HCT116 (cell line): Measurements from ENCODE around the gene PGAM5. TPM values are rescaled to one million over a fixed set of nuclear protein-coding genes. Genes with fewer than 3 reads are reported as not detected.
A peak's percentile ranks its signal among the peaks of the same experiment; 100 is the strongest.

ENCODE experiments used
- ATAC-seq: fragments of 200-7000 bp; cut with Tn5 transposase; 2 replicates; pipeline ENCODE4 v1.9.1; 2020; ENCODE audit warnings: mild to moderate bottlenecking, moderate library complexity
- BruUV-seq: library from RNA; stranded (reverse); fragments of 400-500 nt; replicated peaks from 2 replicates; lab custom pipeline; 2021; lab: Mats Ljungman, UMichigan
- CTCF ChIA-PET: fragments of 300-600 bp; sonication (Branson Sonifier 250); formaldehyde crosslinking; loops from one replicate; lab custom pipeline; 2021; ENCODE audit warnings: antibody characterized with exemption; lab: Charles Lee
- POLR2A ChIA-PET: fragments of 300-600, 350-600 bp; sonication (Branson Sonifier 250); formaldehyde crosslinking; loops from one replicate; lab custom pipeline; 2021; ENCODE audit warnings: antibody characterized with exemption; lab: Charles Lee
- RAD21 ChIA-PET, 2 experiments: fragments of 300-600 bp; sonication (Branson Sonifier 250); formaldehyde crosslinking; loops; one replicate each; lab custom pipeline; 2023; ENCODE audit warnings: low total read pairs in 2 of 2; ENCODE audit not compliant: uncharacterized antibody in 2 of 2, unreplicated experiment in 2 of 2, low non-redundant PET in 1 of 2; lab: Charles Lee
- DNase-seq: peaks from one replicate; pipeline ENCODE4 v3.0.0-alpha.2; 2010; ENCODE audit warnings: low read depth, low spot score
- H2AFZ ChIP-seq: fragments of 200-600 bp; shearing (Covaris generic), sonication (generic); 2 replicates; pipeline ENCODE4 v1.6.1; 2017; ENCODE audit warnings: low read depth, mixed run types, mixed read lengths, antibody characterized with exemption, low read length; ENCODE audit not compliant: poor library complexity, severe bottlenecking
- H3K27ac ChIP-seq: 2 replicates; pipeline ENCODE4 v1.5.1; 2012; ENCODE audit warnings: low read depth, low read length
- H3K27me3 ChIP-seq: fragments of 200-600 bp; sonication (generic); 2 replicates; pipeline ENCODE4 v1.6.1; 2016; ENCODE audit warnings: mixed run types, low read length, mixed read lengths; ENCODE audit not compliant: insufficient read depth
- H3K36me3 ChIP-seq, 2 experiments: fragments of 200-500 bp in 1 of 2; fragments of 200-600 bp in 1 of 2; sonication (Bioruptor generic) in 1 of 2; sonication (generic) in 1 of 2; 2 replicates each; pipeline versions ENCODE4 v1.5.1 to v1.6.1; 2014 to 2016; ENCODE audit warnings: low read length in 2 of 2, inconsistent platforms in 1 of 2, mixed read lengths in 1 of 2, mixed run types in 1 of 2; ENCODE audit not compliant: insufficient read depth in 2 of 2, control insufficient read depth in 1 of 2
- H3K4me1 ChIP-seq, 2 experiments: fragments of 200-600 bp in 1 of 2; sonication (generic) in 1 of 2; 2 replicates each; pipeline versions ENCODE4 v1.5.1 to v1.6.1; 2012 to 2017; ENCODE audit warnings: low read length in 2 of 2, inconsistent platforms in 1 of 2, mild to moderate bottlenecking in 1 of 2, mixed read lengths in 1 of 2, mixed run types in 1 of 2, moderate library complexity in 1 of 2; ENCODE audit not compliant: insufficient read depth in 2 of 2, control insufficient read depth in 1 of 2
- H3K4me2 ChIP-seq: fragments of 200-600 bp; sonication (generic); 2 replicates; pipeline ENCODE4 v1.6.1; 2017; ENCODE audit warnings: mixed run types, low read length, mixed read lengths
- H3K4me3 ChIP-seq, 2 experiments: fragments of 200-600 bp in 1 of 2; sonication (generic) in 1 of 2; replicated peaks in 1 of 2; 2 replicates each; pipeline ENCODE4 v1.5.1; 2011 to 2016; ENCODE audit warnings: low read length in 2 of 2, control low read depth in 1 of 2, low read depth in 1 of 2, mild to moderate bottlenecking in 1 of 2, mixed read lengths in 1 of 2, mixed run types in 1 of 2
- H3K79me2 ChIP-seq: fragments of 200-600 bp; sonication (generic); 2 replicates; pipeline ENCODE4 v1.6.1; 2017; ENCODE audit warnings: mild to moderate bottlenecking, mixed run types, low read length, moderate library complexity, mixed read lengths; ENCODE audit not compliant: insufficient read depth
- H3K9ac ChIP-seq: fragments of 200-600 bp; sonication (generic); 2 replicates; pipeline ENCODE4 v1.6.1; 2016; ENCODE audit warnings: low read length, mixed read lengths
- H3K9me2 ChIP-seq: fragments of 200-600 bp; sonication (generic), shearing (Covaris generic); 2 replicates; pipeline ENCODE4 v1.6.1; 2017; ENCODE audit warnings: mixed run types, mild to moderate bottlenecking, moderate library complexity; ENCODE audit not compliant: insufficient read depth
- H3K9me3 ChIP-seq, 2 experiments: fragments of 200-500 bp in 1 of 2; fragments of 200-600 bp in 1 of 2; sonication (Bioruptor generic) in 1 of 2; sonication (generic) in 1 of 2; 2 replicates each; pipeline ENCODE4 v1.6.1; 2014 to 2017; ENCODE audit warnings: low read length in 2 of 2, mixed read lengths in 2 of 2, inconsistent platforms in 1 of 2, low read depth in 1 of 2, mild to moderate bottlenecking in 1 of 2, mixed run types in 1 of 2, moderate library complexity in 1 of 2; ENCODE audit not compliant: control insufficient read depth in 1 of 2, insufficient read depth in 1 of 2
- H4K20me1 ChIP-seq: fragments of 200-600 bp; sonication (generic), shearing (Covaris generic); 2 replicates; pipeline ENCODE4 v1.6.1; 2017; ENCODE audit warnings: mixed run types, mild to moderate bottlenecking, moderate library complexity; ENCODE audit not compliant: insufficient read depth
- CBX3 ChIP-seq: IDR thresholded peaks from 2 replicates; pipeline ENCODE4 v1.6.1; 2012; ENCODE audit warnings: low read depth
- CEBPB ChIP-seq: IDR thresholded peaks from 2 replicates; pipeline ENCODE4 v1.6.1; 2012; ENCODE audit warnings: low read depth
- CTCF ChIP-seq, 3 experiments: fragments of 200-600 bp in 1 of 3; sonication (generic) in 1 of 3; IDR thresholded peaks in 2 of 3; conservative IDR thresholded peaks in 1 of 3; 2 replicates each; pipeline ENCODE4 v1.5.1; 2012 to 2017; ENCODE audit warnings: low read depth in 2 of 3, low read length in 2 of 3, antibody characterized with exemption in 1 of 3, borderline replicate concordance in 1 of 3, control low read depth in 1 of 3, mild to moderate bottlenecking in 1 of 3, mixed read lengths in 1 of 3, mixed run types in 1 of 3, moderate library complexity in 1 of 3; ENCODE audit not compliant: insufficient read depth in 1 of 3
- EGR1 ChIP-seq: IDR thresholded peaks from 2 replicates; pipeline ENCODE4 v1.6.1; 2012; ENCODE audit warnings: low read depth
- EZH2 ChIP-seq: fragments of 200-600 bp; sonication (generic); IDR thresholded peaks from 2 replicates; pipeline ENCODE4 v1.6.1; 2017; ENCODE audit warnings: antibody characterized with exemption, mixed run types
- FOSL1 ChIP-seq: IDR thresholded peaks from 2 replicates; pipeline ENCODE4 v1.6.1; 2012; ENCODE audit warnings: low read depth
- POLR2A ChIP-seq: IDR thresholded peaks from 2 replicates; pipeline ENCODE4 v1.7.0; 2011; ENCODE audit warnings: borderline replicate concordance; ENCODE audit not compliant: insufficient read depth, insufficient read length; ENCODE audit errors: extremely low read depth
- POLR2AphosphoS5 ChIP-seq: IDR thresholded peaks from 2 replicates; pipeline ENCODE4 v1.6.1; 2011; ENCODE audit warnings: mild to moderate bottlenecking, low read depth, low read length, moderate library complexity
- SP1 ChIP-seq: IDR thresholded peaks from 2 replicates; pipeline ENCODE4 v1.6.1; 2012; ENCODE audit warnings: low read depth
- SRF ChIP-seq: IDR thresholded peaks from 2 replicates; pipeline ENCODE4 v1.6.1; 2012; ENCODE audit warnings: low read depth
- TCF7L2 ChIP-seq: IDR thresholded peaks from 2 replicates; pipeline ENCODE4 v1.7.0; 2011; ENCODE audit warnings: borderline replicate concordance, inconsistent platforms; ENCODE audit not compliant: insufficient read depth, insufficient read length; ENCODE audit errors: extremely low read depth
- YY1 ChIP-seq: IDR thresholded peaks from 2 replicates; pipeline ENCODE4 v1.6.1; 2011; ENCODE audit warnings: low read length, low read depth, moderate library complexity, mild to moderate bottlenecking; ENCODE audit not compliant: insufficient replicate concordance; ENCODE audit errors: extremely low read depth
- ZFX ChIP-seq: fragments of 450-650 bp; IDR thresholded peaks from 2 replicates; pipeline ENCODE4 v1.6.1; 2017
- intact Hi-C: fragments of 100-400 bp; cut with micrococcal nuclease; formaldehyde crosslinking; loops from 2 replicates; pipeline ENCODE4 v1.10.0; 2022
- total RNA-seq: library from RNA; stranded (reverse); gene quantifications from one replicate; pipeline ENCODE4 v1.2.1, GENCODE V29; 2021; ENCODE audit not compliant: unreplicated experiment
- TF ChIP-seq, protein P1 (sequence below): IDR thresholded peaks from 2 replicates; pipeline ENCODE4 v1.6.1; 2012
- TF ChIP-seq, protein P2 (sequence below): IDR thresholded peaks from 2 replicates; pipeline ENCODE4 v1.6.1; 2011; ENCODE audit warnings: mild to moderate bottlenecking, low read length, moderate library complexity; ENCODE audit not compliant: insufficient replicate concordance; ENCODE audit errors: extremely low read depth

Gene PGAM5
- total RNA-seq, 1 experiment from 2014 or later: 98.3 TPM

- H3K9me3 ChIP-seq: no peaks in the 10 kb centered on the region
- TSS peak; percentile 37 for BruUV-seq
- no peak for ATAC-seq
- no peak overlapping the region for H2AFZ ChIP-seq
- no peak overlapping the region for H3K27ac ChIP-seq
- intact Hi-C loops: no loop called here
- no peak overlapping the region for H3K4me3 ChIP-seq
- H3K27me3 ChIP-seq: no peaks in the 10 kb centered on the region
- H4K20me1 ChIP-seq: no peaks in the 10 kb centered on the region
- H3K9ac ChIP-seq: no peak overlapping the region
- peaks cover 6 to 9% of the 10 kb centered on the region in 2 experiments; a peak in 3 of 4 replicates for H3K36me3 ChIP-seq
- TF ChIP-seq TCF7L2: no peak
- TF ChIP-seq FOSL1: no peak
- TF ChIP-seq, protein P1, sequence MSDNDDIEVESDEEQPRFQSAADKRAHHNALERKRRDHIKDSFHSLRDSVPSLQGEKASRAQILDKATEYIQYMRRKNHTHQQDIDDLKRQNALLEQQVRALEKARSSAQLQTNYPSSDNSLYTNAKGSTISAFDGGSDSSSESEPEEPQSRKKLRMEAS: no peak
- no peak for TF ChIP-seq EGR1
- no peak for TF ChIP-seq SP1
- no peak for TF ChIP-seq YY1
- TF ChIP-seq CTCF (IDR thresholded peaks at IDR 0.05 in 2 of 3, conservative IDR thresholded peaks at IDR 0.05 in 1 of 3; ENCODE audit: borderline replicate concordance in 1 of 3, insufficient read depth in 1 of 3, low read depth in 2 of 3, low read length in 2 of 3): no peak
- no peak for TF ChIP-seq ZFX
- no peak for TF ChIP-seq POLR2A
- no peak for TF ChIP-seq POLR2AphosphoS5
- TF ChIP-seq SRF: no peak
- no peak for TF ChIP-seq CBX3
- TF ChIP-seq EZH2: no peak
- TF ChIP-seq, protein P2, sequence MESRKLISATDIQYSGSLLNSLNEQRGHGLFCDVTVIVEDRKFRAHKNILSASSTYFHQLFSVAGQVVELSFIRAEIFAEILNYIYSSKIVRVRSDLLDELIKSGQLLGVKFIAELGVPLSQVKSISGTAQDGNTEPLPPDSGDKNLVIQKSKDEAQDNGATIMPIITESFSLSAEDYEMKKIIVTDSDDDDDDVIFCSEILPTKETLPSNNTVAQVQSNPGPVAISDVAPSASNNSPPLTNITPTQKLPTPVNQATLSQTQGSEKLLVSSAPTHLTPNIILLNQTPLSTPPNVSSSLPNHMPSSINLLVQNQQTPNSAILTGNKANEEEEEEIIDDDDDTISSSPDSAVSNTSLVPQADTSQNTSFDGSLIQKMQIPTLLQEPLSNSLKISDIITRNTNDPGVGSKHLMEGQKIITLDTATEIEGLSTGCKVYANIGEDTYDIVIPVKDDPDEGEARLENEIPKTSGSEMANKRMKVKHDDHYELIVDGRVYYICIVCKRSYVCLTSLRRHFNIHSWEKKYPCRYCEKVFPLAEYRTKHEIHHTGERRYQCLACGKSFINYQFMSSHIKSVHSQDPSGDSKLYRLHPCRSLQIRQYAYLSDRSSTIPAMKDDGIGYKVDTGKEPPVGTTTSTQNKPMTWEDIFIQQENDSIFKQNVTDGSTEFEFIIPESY: no peak
- TF ChIP-seq CEBPB: no peak
- H3K9me2 ChIP-seq: no peaks in the 10 kb centered on the region
- ChIA-PET RAD21 (no interaction called here), CTCF (no interaction called here), POLR2A (no interaction called here)
- no peaks in the 10 kb centered on the region for H3K79me2 ChIP-seq
- H3K4me1 ChIP-seq: peaks cover 3 to 11% of the 10 kb centered on the region in 2 experiments; a peak in 1 of 4 replicates
- H3K4me2 ChIP-seq: no peak overlapping the region
- DNase-seq: no peak
Measured at GRCh38 chr12:132771126-132771838, 60.6 kb downstream of the PGAM5 start.
